HEK293T (cell line): ENCODE measurements around the gene TRAPPC13.

ENCODE experiments used
- CTBP1 ChIP-seq: fragments of 450-650 bp; IDR thresholded peaks from 2 replicates; pipeline ENCODE4 v1.6.1; 2016; ENCODE audit warnings: borderline replicate concordance
- TARDBP ChIP-seq: fragments of 450-650 bp; IDR thresholded peaks from 2 replicates; pipeline ENCODE4 v1.6.1; 2016

DNA sequence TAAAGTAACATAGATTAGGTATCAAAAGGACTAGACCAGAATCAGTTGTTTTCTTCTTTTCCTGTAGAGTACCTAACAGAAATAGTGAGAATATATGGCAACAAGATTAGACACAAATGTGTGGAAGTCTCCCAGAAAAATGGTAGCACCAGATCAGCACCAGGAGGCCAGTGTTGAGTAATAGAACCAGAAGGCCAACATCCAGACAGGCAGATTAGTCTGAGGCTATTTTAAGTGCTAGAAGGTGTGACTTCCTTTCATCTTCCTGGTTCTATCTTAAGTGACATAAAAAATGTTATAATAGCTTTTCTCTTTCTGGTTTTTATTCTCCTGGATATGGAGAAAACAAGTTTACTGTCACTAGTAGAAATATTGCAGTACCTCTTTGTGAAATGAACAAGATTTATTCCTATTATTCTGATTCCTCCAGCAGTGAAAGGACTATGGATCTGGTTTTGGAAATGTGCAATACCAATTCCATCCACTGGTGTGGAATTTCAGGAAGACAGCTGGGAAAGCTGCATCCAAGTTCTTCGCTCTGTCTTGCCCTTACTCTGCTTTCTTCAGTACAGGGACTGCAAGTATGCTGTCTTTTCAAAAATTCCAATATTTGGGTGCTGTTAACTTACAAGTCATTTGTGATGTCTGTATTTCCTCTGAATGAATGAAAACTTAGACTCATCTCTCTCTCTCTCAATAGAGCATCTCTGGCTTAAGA lies 39.1 kb downstream of the TRAPPC13 start:
- TF ChIP-seq CTBP1: no peak
- no peak for TF ChIP-seq TARDBP
